GM10266 (cell line): Measurements from ENCODE around the gene GSTA2.
"Not testable (repeated sequence)": the region's sequence is repeated elsewhere in the genome, so short reads cannot be mapped to it uniquely, and the experiment has no call there.

ENCODE experiments used
- DNase-seq: peaks from one replicate; pipeline ENCODE4 v3.0.0; 2012; ENCODE audit errors: extremely low spot score
- TF ChIP-seq, protein P1 (sequence below): IDR thresholded peaks from 2 replicates; pipeline ENCODE4 v1.5.1; 2012; ENCODE audit warnings: mild to moderate bottlenecking, low read depth; ENCODE audit not compliant: control insufficient read depth, insufficient read depth; ENCODE audit errors: missing control alignments

Gene GSTA2

DNA sequence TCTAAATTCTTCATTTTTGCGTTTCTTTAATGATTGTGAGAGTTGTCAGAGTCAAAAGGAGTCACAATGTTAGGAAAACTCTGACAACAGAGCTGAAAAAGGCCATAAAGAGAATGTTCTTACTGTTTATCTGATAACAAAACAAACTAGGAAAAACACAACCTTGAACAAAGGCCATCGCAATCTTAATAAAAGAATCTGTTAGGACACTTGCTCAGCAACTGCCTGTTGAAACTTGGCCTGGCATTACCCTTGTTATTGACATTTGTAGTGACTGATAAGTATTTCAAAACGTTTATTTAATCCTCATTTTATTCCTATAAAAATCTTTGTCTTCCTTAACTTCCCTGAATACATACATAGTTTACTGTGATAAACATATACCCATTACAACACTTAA, 24.6 kb upstream of the GSTA2 start:
- TF ChIP-seq, protein P1, sequence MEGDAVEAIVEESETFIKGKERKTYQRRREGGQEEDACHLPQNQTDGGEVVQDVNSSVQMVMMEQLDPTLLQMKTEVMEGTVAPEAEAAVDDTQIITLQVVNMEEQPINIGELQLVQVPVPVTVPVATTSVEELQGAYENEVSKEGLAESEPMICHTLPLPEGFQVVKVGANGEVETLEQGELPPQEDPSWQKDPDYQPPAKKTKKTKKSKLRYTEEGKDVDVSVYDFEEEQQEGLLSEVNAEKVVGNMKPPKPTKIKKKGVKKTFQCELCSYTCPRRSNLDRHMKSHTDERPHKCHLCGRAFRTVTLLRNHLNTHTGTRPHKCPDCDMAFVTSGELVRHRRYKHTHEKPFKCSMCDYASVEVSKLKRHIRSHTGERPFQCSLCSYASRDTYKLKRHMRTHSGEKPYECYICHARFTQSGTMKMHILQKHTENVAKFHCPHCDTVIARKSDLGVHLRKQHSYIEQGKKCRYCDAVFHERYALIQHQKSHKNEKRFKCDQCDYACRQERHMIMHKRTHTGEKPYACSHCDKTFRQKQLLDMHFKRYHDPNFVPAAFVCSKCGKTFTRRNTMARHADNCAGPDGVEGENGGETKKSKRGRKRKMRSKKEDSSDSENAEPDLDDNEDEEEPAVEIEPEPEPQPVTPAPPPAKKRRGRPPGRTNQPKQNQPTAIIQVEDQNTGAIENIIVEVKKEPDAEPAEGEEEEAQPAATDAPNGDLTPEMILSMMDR: no peak
- no peak for DNase-seq

GRCh38 chr6:52786249-52786956, 23.1 kb upstream of the GSTA2 start:
- DNase-seq: no peak
- TF ChIP-seq, protein P1: no peak

DNA sequence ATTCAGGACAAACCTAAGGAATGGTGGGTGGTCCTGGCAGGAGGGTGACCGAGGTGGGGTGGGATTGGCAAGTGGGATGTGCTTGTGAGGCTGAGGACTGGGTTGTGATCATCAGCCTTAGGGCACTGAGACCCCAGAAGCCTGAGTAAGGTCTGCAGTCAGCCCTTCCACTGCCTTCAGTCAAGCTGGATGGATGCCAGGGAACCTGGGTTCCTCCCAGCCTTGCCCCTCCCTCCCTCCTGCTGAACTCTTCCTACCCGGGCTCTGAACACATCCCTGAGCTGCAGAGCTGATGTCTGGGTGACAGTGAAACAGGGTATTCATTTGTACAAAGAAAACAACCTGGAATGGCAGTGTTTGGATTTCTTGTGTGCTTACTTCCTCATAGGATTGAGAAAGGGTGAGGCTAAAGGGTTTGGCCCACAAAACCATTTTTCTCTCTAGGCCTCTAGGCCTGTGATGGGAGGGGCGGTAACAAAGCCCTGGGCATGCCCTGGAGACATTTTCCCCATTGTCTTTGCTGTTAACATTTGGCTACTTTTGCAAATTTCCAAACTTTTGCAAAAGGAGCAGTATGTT, 19.5 kb upstream of the GSTA2 start:
- DNase-seq: not testable (repeated sequence)

- DNase-seq: not testable (repeated sequence)
Observed at GRCh38 chr6:52782209-52782608, 18.9 kb upstream of the GSTA2 start.

GRCh38 chr6:52779237-52779636, 16.0 kb upstream of the GSTA2 start:
- TF ChIP-seq, protein P1: no peak
- DNase-seq: no peak

DNA sequence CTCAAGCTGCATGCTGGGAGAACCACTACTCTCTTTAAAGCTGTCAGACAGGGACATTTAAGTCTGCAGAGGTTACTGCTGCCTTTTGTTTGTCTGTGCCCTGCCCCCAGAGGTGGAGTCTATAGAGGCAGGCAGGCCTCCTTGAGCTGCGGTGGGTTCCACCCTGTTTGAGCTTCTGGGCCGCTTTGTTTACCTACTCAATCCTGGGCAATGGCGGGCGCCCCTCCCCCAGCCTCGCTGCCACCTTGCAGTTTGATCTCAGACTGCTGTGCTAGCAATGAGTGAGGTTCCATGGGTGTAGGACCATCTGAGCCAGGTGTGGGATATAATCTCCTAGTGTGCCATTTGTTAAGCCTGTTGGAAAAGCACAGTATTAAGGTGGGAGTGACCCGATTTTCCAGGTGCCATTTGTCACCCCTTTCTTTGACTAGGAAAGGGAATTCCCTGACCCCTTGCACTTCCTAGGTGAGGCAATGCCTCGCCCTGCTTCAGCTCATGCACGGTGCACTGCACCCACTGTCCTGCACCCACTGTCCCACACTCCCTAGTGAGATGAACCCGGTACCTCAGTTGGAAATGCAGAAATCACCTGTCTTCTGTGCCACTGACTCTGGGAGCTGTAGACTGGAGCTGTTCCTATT, 13.6 kb upstream of the GSTA2 start:
- not testable (repeated sequence) for DNase-seq

DNA sequence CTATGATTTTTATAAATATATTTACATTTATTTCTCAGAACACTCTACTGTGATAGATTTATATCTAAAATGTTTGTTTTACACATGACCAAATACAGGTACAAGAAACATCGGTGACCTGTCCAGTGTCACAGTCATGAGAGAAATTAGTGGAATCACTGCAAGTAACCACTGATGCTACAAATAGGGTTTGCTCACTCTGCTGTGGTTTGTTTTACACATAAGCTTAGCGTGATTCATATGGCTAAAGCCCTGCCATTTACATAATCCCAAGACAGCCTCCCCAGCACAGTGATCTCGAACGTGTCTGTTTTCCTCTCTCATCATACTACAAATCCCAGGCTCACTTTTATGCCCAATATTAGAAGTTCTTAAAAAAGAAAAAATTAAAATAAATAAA, 6.1 kb upstream of the GSTA2 start:
- not testable (repeated sequence) for DNase-seq

DNA sequence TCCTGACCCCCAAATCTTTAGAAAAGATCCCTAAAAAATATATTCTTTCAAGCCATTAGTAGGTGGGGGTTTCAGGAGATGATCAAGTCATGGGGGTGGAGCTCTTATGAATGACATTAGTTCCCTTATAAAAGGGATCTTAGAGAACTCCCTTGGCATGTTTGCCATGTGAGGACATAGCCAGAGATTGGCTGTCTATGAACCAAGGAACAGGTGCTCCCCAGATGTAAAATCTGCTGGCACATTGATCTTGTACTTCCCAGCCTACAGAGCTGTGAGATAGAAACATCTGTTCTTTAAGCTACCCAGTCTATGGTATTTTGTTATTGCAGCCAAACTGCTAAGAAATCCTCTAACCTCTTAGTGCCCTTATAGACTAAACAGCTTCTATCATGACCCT, 4.4 kb upstream of the GSTA2 start:
- DNase-seq: not testable (repeated sequence)

GRCh38 chr6:52761673-52762491, 1.4 kb downstream of the GSTA2 start:
- DNase-seq: not testable (repeated sequence)

GRCh38 chr6:52760105-52760765, 3.0 kb downstream of the GSTA2 start:
- TF ChIP-seq, protein P1: no peak
- DNase-seq: no peak
